Germinal center (tissue), 1 donor: ENCODE results near the gene HOXA1.

Experiments used
- DNase-seq: peaks from one replicate; pipeline ENCODE4 v3.0.0; 2012; ENCODE audit warnings: mixed read lengths, low spot score

The HOXA1 gene

DNA sequence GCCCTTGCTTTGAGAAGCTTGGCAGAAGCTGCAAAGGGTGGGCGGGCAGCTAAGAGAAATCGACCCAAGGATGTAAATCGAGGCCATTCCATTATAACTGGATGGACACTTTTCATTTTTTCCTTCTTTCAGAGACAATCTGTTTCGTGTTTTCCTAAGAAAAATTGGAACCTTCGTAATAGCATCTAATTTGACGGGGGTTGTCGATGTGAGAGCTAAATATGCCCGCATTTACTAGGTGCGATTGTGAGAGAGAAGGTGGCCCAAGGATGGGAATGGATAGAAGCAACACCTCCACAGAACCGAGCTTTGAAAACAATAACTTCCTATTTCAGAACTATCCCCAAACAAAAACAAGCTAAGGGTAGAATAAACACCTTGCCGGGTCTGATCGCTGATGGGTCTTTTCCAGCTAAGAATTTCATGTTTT lies 35.6 kb upstream of the HOXA1 start:
- no peak for DNase-seq

DNA sequence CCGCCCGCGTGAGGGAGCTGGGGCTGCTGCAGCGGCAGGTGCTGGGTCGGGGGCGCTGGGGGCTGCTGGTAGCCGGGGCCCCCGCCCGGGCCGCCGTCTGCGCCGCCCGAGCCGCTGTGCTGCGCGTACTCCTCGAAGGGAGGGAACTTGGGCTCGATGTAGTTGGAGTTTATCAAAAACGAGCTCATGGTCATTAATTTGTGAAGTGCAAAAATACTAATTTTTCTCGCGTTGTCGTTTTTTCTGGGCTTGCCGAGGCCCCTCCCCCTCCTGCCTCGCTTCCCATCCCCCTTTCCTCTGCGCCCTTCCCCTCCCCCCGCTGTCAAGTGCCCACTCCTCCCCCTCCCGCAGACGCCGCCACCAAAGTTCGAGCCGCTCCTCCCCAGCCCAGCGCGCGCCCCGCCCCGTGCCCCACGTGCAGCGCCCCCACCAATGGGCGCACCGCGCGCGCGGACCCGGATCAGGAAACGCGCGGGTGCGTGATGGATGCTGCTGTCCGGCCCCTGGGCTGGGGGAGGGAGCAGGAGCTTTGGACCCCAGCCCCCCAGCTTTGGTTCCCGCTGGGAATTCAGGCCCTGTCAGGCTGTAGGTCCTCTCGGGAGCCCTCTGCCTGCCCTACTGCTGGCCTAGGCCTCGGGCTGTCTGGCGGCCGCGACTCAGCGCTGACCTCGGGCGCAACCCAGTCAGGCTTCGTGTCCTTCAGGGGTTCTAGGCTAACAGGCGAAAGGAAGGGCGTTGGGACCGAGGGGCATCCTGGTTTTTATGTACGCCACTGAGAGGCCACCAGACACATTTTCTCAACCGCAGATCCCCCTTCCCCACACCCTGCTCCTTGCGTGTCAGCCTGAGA lies 35.0 kb upstream of the HOXA1 start, which contains the start of gene HOXA4:
Gene HOXA4, minus strand, starts transcription at position 218 of the 850 bp plus-strand sequence. Its CDS starts 24 bp downstream, at position 194.
- DNase-seq, result peak; percentile 91

DNA sequence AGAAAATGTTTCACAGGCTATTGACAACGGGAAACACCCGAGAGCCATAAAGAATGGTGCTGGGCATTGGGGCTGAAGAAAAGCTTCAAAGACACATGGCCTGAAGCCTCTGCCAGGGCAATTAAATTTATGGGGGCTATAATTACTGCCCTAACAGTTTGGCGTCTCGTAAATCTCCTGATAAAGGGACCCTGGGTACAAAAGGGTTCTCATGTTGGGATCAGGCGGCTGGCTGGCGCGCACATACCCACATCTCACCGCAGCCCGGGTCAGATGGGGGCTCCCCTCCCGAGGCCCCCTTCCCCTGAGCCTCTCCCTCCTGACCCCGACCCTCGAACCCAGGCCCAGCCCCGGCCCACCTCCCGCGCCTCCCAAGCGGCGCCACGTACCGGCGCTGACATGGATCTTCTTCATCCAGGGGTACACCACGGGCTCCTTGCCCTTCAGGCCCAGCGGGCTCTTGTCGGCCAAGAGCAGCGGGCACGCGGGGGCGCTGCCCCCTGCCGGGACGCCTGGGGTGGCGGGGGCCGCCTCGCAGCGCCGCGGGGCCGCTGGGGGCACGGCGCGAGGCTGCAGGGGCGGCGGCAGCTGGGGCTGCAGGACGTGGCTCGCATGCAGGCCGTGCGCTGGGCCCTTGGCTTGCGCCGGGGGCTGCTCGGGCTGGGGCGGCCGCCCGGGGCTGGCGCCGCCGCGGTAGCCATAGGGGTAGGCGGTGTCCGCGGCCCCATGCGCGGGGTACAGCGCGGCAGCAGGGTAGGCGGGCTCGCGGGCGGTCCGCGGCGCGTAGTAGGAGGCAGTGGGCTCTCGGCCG lies 34.1 kb upstream of the HOXA1 start:
- peak; percentile 22 for DNase-seq

DNA sequence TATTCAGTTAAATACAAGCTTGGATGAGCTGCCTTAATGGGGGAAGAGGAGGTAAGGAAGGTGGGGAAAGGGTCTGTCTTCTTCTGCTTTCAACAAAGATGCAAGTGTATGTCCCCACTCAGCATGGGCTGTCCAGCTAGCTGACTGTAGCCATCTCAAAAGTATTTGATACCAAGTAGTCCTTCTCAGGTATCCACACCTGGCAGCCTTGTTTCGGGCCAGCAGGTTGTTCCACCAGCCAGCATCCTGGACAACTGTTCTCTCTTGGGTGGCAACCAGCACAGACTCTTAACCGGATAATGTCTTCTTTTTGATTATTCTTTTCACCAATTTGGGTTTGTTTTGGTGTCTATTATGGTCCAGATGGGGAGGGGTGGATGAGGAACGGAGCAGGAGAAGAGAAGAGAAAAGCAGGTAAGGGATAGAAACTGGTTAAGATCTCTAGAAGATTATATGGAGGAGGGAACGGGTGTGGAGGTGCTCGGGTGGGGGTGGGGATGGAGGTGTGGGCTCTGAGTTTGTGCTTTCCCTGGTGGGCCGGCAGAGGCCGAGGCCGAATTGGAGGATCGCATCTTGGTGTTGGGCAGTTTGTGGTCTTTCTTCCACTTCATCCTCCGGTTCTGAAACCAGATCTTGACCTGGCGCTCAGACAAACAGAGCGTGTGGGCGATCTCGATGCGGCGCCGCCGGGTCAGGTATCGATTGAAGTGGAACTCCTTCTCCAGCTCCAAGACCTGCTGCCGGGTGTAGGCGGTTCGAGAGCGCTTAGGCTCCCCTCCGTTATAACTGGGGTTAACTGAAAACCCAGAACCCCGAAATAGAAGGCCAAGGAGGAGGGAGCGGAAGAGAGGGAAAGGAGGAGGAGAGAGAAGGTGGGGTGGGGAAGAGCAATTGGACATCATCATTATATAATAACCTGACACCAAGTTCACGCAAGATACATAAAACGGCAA lies 33.3 kb upstream of the HOXA1 start:
- no peak for DNase-seq

DNA sequence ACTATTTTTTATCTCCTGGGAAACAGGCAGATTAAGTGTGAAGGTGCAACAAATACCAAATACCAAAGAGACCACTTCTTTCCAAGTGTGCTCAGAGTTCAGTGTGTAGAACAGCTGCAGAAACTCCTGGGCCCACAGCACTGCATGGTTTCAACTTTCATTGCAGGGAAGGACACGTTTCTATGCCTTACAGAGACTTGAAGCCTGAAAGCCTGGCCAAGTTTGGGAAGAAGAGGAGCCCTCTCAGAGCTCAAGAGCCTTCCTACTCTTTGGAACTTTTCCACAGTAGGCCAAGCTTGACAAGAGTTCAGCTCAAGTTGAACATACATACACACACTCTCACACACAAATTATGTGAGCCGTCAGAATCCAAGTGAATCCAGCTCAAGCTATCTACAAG lies 32.2 kb upstream of the HOXA1 start:
- DNase-seq, result no peak

DNA sequence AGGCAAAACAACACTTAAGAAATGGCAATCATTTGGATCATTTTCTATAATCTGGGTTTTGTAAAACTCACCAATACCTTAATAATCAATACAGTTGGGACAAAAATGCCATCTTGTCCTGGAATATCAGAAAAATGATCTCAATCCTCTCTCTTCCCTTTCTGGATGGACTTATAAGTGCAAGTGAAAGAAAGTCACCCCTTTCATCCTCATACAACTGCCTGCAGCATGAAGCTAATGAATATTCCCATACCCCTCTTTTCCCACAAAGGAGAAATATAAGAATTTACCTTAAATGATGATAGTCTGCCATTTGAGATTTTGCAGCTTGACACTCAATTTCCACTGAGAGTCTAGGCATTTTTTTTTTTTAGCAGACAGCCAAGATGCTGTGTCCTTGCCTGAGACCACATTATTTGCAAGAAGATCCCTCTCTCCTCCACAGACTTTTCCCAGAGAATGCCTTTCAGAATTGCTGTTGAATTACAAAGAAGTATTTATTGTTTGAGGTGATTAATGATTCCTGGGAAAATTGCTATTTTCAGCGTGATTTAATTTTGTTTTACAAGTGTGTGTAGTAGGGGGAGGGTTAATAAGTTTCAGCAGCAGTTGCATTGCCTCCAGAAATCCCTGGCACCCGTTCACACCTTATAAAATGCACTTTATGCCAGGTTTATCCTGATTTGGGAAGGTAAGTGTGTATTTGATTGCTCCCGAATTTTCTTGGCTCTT lies 31.0 kb upstream of the HOXA1 start:
- DNase-seq, result no peak

DNA sequence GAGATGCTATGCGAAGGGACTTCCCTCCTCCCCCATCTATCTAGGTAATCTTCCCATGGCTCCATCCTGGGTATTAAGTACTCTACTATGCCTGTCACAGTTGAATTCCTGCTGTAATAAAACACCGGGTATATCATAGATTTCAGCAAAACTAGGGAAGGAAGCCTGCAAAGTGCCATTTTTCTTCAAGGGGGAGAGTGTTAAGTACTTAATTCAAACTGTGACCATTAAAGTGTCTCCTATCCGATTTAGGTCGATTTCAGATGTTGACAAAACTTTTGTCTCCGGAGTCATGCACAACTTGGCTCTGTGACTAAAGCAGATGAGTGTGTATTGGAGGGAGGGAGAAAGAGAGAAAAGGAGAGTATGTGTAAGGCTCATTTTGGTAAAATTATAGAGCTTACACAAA lies 30.2 kb upstream of the HOXA1 start:
- no peak for DNase-seq

DNA sequence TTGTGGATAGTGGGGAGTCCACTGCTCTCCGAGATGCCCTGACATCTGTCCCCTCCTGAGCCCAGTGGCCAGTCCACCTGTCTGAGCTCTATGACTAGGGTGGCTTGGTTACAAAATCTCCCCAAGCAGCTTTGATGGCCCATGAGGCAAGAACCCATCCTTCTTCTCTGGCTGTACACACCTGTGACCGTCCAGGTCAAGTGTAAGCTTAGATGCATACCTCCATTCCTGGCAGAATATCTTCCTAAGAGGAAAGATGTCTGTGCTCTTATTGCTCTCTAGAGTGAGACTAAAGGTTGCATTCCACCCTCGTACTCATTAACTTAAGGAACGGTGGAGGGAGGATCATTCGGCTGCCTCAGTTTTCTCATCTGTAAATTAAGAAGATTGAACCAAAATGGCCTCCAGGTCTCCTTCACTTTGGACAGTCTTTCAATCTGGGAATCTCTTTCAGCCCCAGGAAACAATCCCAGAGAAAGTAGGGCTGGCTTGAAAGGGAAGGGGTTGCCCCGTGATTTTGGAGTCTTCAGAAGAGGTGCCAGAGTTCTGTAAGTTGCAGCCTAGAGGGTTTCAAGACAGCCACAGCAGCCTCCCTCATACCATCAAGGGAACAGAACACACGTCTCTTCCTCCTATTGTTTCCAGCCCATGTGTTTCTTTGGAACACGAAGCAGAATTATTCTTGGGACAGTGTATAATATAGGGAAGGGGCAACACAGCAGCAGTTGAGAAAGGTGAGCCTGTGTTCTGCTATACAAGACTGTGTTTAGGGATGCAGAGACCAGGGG lies 29.3 kb upstream of the HOXA1 start:
- no peak for DNase-seq

DNA sequence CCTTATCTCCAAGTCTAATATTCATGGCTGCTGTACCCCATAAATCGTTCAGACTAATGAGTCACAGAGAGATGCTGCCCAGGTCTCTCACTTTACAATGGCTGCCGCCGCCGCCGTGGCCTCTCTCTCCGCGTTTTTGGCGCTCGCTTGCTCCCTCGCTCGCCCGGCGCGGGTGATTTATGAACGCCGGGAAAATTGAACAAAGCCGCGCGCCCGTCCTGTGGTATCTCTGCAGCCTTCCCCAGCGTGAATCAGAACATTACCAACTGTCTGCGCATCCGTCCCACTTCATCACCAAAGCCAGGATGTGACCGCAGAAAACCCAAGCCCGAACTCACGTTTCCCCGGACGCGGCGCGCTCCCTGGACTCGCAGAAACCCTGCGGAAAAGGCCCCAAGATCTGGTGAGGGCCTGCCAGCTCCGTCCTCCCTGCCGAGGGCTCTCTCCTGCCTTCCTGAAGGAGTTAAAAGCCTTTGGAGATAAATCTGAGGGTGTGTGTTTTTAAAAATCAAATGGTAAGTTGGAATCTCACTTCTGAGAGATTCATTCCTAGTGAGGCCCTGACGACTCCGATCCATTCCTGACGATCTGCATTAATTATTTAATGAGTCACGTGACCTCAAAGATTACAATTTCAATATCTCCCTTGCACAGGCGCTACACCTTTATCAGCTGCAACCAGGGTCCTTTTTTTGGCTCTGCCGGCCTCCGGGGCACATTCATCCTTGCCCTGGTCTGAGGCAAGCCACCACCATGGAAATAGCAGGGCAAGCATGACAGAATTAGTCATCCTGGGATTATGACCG lies 28.5 kb upstream of the HOXA1 start:
- DNase-seq, result no peak

DNA sequence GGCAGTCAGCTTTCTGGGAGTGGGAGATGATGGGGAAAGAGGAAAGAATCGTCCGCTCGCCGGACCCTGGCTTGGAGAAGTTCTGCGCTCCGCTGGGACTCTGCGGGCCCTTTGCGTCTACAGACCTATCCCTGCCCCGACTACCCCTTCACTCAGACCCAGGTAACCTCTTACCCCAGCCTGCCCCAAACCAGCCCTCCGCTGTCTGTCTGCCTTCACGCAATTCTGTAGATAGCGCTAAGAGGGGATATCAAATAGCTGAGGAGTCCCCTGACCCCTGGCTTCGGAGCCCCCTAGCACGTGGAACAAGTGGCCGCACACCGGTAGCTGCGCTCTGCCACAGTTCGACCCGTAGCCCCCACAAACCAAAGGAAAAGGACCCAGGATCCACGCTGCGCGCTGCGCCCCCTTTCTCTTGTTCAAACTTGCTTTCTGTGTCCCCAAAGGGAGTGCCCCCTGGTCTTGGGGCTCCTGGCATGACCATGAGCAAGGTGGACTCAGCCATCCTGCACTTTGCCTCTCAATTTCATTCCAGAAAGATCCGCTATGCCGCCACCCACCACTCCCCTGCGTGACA lies 27.8 kb upstream of the HOXA1 start:
- no peak for DNase-seq

DNA sequence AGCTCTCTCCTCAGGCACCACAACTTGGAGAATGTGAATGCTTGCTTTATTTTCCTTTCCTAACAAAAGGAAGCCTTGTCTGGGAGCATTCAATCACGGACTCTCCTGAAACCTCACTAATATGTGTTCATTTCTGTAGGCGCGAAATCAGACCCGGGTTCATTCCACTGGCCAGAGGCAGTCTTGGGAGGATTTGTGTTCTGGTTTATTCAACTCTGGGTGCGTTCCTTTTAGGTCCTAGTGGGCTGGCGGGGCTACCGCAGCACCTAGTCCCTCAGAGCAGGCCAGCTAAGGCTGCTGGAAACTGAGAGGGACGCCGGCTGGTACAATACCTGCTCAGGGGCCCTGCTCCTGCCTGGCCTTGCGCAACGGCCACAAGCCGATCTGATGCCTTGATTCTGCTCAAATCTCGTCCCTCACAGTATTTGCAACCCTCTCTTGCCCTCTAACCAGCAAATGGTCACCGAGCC lies 27.2 kb upstream of the HOXA1 start:
- DNase-seq, result no peak

DNA sequence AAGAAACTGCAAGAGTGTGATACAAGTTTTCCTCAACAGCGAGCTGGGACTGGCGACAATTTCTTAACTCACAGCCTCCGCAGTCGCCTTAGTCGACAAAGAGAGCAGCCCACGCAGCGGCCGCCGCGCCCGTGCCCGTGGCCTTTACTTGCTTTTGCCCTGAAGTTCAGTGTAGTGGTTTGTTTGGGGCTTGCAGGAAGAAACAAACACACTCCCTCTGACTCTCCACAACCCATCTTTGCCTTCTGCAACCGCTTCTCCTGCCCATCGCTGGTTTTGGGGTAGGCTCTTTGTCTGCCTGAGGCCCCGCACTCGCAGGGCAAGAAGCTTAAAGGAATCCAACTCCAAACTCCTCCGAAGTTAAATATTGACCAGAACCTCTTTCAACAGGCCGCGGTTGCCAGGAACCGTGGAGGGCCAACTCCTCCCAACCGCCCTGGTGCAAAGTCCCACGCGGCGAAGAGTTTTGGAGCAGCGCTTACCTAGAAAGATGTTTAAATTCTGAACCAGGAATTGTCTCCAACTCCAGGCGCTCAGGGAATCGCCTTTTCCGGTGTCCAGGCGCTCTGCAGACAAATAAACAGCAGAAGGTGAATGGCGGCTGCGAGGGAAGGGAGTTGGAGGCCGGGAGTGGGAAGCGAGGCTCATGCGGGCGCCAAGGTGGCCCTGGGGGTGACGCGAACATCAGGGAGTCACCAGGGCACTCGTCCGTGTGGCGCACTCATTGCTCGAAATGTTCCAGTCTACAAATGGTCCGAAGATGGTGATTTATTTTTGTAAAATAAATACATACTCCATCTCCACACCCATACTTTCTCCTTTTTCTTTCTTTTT lies 26.5 kb upstream of the HOXA1 start:
- DNase-seq, result no peak

DNA sequence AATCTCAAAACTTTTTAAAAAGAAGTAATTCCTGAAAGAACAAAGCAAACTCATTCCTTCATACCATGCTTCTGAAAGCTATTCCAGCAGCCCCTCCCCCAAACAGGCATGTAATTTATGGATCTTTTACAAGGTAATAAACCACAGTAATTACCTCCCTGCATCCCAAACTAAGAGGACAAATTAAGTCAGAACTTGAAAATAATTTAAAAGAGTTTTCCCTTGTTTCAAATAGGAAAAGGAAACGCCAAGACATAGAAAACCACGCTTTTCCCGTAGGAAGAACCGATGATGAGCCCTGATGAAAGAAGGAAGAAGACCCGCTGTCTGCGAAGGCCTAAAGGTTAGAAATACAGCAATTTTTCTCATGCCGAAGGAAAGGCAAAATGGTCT lies 25.9 kb upstream of the HOXA1 start:
- no peak for DNase-seq

DNA sequence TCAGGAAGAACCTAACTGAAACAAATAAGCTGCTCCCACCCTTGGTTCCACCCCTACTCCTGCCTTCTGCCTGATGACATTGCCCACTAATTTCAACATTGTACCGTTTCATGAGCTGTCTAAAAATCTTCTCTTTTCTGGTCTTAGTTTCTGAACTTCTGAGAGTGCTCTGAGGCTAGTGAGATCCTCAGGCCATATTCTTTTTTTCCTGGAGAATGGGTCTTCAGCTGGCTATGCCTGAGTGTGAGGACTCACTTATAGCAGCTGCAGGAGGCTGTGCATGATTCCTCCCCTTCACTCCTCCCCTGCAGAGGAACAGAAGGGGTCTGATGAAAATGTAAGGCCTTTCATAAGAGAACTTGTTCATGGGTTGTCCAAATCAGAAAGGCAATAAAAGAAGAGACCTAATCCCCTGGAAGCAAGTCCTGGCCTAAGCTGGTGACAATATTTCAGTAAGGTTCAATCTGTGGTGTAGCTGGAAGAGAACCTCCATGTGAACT lies 23.7 kb upstream of the HOXA1 start:
- DNase-seq, result no peak

DNA sequence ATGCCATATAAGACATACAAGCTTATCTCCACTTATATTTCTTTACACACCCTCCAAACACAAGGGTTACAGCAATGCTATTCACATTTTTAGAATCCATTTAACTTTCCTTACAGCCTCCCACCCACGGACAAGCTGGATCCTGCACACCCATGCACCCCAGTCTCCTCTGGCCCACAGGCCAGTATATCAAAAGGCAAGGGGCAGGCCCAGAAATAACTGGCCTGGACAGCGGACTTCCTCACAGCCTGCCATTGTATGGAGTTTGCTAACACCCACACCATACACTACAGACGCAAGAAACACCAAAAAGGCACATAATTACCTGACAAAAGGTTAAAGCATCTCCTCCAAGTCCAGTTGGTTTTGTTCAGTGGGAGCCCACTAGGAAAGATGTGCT lies 22.8 kb upstream of the HOXA1 start:
- no peak for DNase-seq

DNA sequence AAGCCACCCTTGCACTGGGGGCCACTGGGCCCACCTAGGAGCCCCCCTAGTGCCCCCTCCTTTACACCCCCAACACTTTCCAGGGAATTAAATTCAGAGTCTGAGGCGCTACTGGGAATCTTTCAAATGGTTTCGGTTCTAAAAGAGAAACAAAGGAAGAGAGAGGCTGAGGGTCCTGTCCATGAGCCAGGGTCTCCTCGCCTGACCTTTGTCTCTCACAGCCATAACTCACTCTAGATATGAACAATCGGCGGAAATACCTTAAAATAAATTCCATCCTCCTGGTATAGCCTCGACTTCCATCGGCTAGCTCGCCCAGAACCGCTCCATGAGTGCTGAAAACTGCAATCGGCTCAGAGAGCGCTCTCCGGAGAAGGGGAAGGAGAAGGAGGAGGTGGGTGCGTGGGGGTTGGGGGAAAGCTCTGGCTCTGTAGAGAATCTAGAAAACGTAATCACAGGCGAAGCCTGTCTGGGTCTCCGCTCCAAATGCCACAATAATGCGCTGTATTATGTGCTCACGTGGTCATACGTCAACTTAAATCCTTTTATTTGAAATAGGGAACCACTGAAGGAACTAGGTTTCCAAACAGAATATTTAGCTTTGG lies 22.2 kb upstream of the HOXA1 start:
- DNase-seq, result no peak
